H1 (cell line): ENCODE data around the gene CHD3. TPM values are rescaled to one million over a fixed set of nuclear protein-coding genes. Genes with fewer than 3 reads are reported as not detected.

ENCODE experiments used
- CTCF ChIP-seq, 3 experiments: IDR thresholded peaks; 1 replicate in 2 of 3; 2 replicates in 1 of 3; pipeline versions ENCODE4 v1.5.1 to v1.6.1; 2011; ENCODE audit warnings: low read length in 3 of 3, mild to moderate bottlenecking in 3 of 3, inconsistent platforms in 2 of 3, low read depth in 1 of 3, moderate library complexity in 1 of 3; ENCODE audit not compliant: insufficient read depth in 1 of 3; ENCODE audit errors: control extremely low read depth in 1 of 3
- MAFK ChIP-seq: IDR thresholded peaks from 2 replicates; pipeline ENCODE4 v1.6.1; 2012; ENCODE audit warnings: low read depth, mild to moderate bottlenecking, improper control_type of control experiment, low read length
- polyA plus RNA-seq, 7 experiments: library from polyadenylated mRNA; depleted of rRNA in 3 of 7; stranded (reverse) in 5 of 7; unstranded in 2 of 7; fragments of >200 nt in 5 of 7; fragments of 200-250 nt in 2 of 7; gene quantifications; 1 replicate in 5 of 7; 2 replicates in 1 of 7; 4 replicates in 1 of 7; pipeline versions ENCODE4 v1.2.1 to v1.2.3, GENCODE V29; 2011 to 2013; ENCODE audit warnings: missing spikeins in 2 of 7, mixed read lengths in 2 of 7
- total RNA-seq: library from RNA; stranded (reverse); fragmentation: NEBNext Ultra II Directional; extraction: Animal tissue kit (Norgen Biotek cat#: 25700); gene quantifications from 2 replicates; pipeline ENCODE4 v1.2.1, GENCODE V29; 2021

CHD3 gene
- total and polyA plus RNA-seq, 2 of the 8 experiments (the other 6 are each of a cell fraction or from before 2014, with no cell fraction given), result 12.3 to 12.9 TPM

- TF ChIP-seq CTCF (IDR thresholded peaks at IDR 0.05; ENCODE audit: control extremely low read depth in 1 of 3, insufficient read depth in 1 of 3, low read depth in 1 of 3, low read length in 3 of 3) (no peak), MAFK (no peak)
- TF ChIP-seq, all 59 proteins: peak for 0
Measured at GRCh38 chr17:7854078-7854777, 34.4 kb upstream of the CHD3 start (continued).
